SK-N-SH treated with all-trans-retinoic acid at 6 μM for 48 hours (cell line): ENCODE measurements around the gene C2orf69.

Experiments used
- ATAC-seq: fragments of 200-7000 bp; cut with Tn5 transposase; 3 replicates; pipeline ENCODE4 v1.9.1; 2020; ENCODE audit warnings: mild to moderate bottlenecking, moderate library complexity
- CSDC2 ChIP-seq: fragments of 250-450 bp; sonication (Bioruptor Pico); IDR thresholded peaks from 2 replicates; pipeline ENCODE4 v1.5.0; 2020; ENCODE audit warnings: mild to moderate bottlenecking, moderate library complexity
- ISL1 ChIP-seq: fragments of 250-450 bp; sonication (Bioruptor Pico); IDR thresholded peaks from 2 replicates; pipeline ENCODE4 v2.1.2; 2022; ENCODE audit warnings: mild to moderate bottlenecking, moderate library complexity
- OSR1 ChIP-seq: fragments of 250-450 bp; sonication (Bioruptor Pico); IDR thresholded peaks from 2 replicates; pipeline ENCODE4 v1.8.0; 2022; ENCODE audit warnings: moderate library complexity, mild to moderate bottlenecking, inconsistent platforms
- PATZ1 ChIP-seq: fragments of 250-450 bp; sonication (Bioruptor Pico); IDR thresholded peaks from 2 replicates; pipeline ENCODE4 v1.8.0; 2020; ENCODE audit warnings: mild to moderate bottlenecking, moderate library complexity, borderline replicate concordance
- POU6F1 ChIP-seq: fragments of 250-450 bp; sonication (Bioruptor Pico); IDR thresholded peaks from 2 replicates; pipeline ENCODE4 v1.8.0; 2021; ENCODE audit warnings: low read depth, mild to moderate bottlenecking, moderate library complexity, borderline replicate concordance
- PPARA ChIP-seq: fragments of 250-450 bp; sonication (Bioruptor Pico); IDR thresholded peaks from 2 replicates; pipeline ENCODE4 v1.5.0; 2020; ENCODE audit warnings: mild to moderate bottlenecking, borderline replicate concordance
- TSHZ2 ChIP-seq: fragments of 250-450 bp; sonication (Bioruptor Pico); IDR thresholded peaks from 2 replicates; pipeline ENCODE4 v1.5.0; 2020; ENCODE audit warnings: mild to moderate bottlenecking, moderate library complexity
- ZC3H10 ChIP-seq: fragments of 250-450 bp; sonication (Bioruptor Pico); IDR thresholded peaks from 2 replicates; pipeline ENCODE4 v1.5.1; 2021; ENCODE audit warnings: mild to moderate bottlenecking, moderate library complexity
- ZFP3 ChIP-seq: fragments of 250-450 bp; sonication (Bioruptor Pico); IDR thresholded peaks from 2 replicates; pipeline ENCODE4 v1.5.0; 2020; ENCODE audit warnings: mild to moderate bottlenecking, moderate library complexity
- ZFP30 ChIP-seq: fragments of 450-650 bp; formaldehyde crosslinking; IDR thresholded peaks from 2 replicates; pipeline ENCODE4 v1.5.0; 2022; ENCODE audit warnings: mild to moderate bottlenecking, moderate library complexity
- ZNF8 ChIP-seq: fragments of 450-650 bp; formaldehyde crosslinking; IDR thresholded peaks from 2 replicates; pipeline ENCODE4 v1.5.0; 2020; ENCODE audit warnings: mild to moderate bottlenecking, moderate library complexity
- TF ChIP-seq, protein P1 (sequence below): fragments of 250-450 bp; sonication (Bioruptor Pico); IDR thresholded peaks from 2 replicates; pipeline ENCODE4 v1.5.1; 2021; ENCODE audit warnings: mild to moderate bottlenecking, moderate library complexity

The C2orf69 gene

GRCh38 chr2:199932312-199932855, 21.3 kb downstream of the C2orf69 start:
- no peak for ATAC-seq
- TF ChIP-seq TSHZ2 (CRISPR knock-in tag) (no peak), CSDC2 (CRISPR knock-in tag) (no peak), PPARA (CRISPR knock-in tag) (no peak), PATZ1 (CRISPR knock-in tag) (no peak)

DNA sequence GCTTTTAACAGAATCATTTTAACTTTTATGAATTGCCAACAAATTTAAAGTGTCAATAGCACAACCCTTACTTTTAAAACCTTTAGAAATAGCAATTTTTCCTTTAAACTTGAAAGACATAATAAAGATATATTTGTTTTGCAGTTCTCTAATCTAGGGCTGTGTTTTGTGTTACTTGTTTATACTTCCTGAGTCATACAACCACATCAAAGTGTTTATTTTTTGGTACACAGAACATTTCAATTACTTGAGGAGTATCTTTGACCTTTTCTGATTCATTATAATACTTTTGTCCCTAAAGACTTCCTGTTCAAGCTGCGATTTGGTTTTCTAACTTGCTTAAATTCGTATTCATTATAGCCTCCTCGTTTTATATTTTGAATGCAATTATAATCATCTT, 22.4 kb downstream of the C2orf69 start:
- no peak for ATAC-seq
- no peak for TF ChIP-seq ZFP3 (CRISPR knock-in tag)
- no peak for TF ChIP-seq PATZ1 (CRISPR knock-in tag)
- TF ChIP-seq PPARA (CRISPR knock-in tag) = no peak
- TF ChIP-seq ZNF8 (CRISPR knock-in tag) = no peak
- TF ChIP-seq POU6F1 (CRISPR knock-in tag) = no peak
- TF ChIP-seq OSR1 (CRISPR knock-in tag) = no peak
- TF ChIP-seq, protein P1, sequence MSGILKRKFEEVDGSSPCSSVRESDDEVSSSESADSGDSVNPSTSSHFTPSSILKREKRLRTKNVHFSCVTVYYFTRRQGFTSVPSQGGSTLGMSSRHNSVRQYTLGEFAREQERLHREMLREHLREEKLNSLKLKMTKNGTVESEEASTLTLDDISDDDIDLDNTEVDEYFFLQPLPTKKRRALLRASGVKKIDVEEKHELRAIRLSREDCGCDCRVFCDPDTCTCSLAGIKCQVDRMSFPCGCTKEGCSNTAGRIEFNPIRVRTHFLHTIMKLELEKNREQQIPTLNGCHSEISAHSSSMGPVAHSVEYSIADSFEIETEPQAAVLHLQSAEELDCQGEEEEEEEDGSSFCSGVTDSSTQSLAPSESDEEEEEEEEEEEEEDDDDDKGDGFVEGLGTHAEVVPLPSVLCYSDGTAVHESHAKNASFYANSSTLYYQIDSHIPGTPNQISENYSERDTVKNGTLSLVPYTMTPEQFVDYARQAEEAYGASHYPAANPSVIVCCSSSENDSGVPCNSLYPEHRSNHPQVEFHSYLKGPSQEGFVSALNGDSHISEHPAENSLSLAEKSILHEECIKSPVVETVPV (CRISPR knock-in tag) = no peak
- no peak for TF ChIP-seq ISL1 (CRISPR knock-in tag)
- no peak for TF ChIP-seq TSHZ2 (CRISPR knock-in tag)
- no peak for TF ChIP-seq ZFP30 (CRISPR knock-in tag)
- no peak for TF ChIP-seq ZC3H10 (CRISPR knock-in tag)
- TF ChIP-seq, all 23 proteins: peak for 0

- no peak for ATAC-seq
- TF ChIP-seq POU6F1 (CRISPR knock-in tag) = no peak
These were observed 25.5 kb downstream of the C2orf69 start for GRCh38 chr2:199936554-199936953.
